Spleen (tissue), 7 donors: ENCODE results near the gene BRCC3.

Experiments used
- CTCF ChIP-seq, 11 experiments: fragments of 200-600 bp in 7 of 11; fragments of 450-650 bp in 4 of 11; sonication (generic) in 4 of 11; IDR thresholded peaks in 8 of 11; conservative IDR thresholded peaks in 3 of 11; 1 replicate in 7 of 11; 2 replicates in 4 of 11; pipeline versions ENCODE4 v1.4.0 to v1.8.0; 2016 to 2021; ENCODE audit warnings: antibody characterized with exemption in 11 of 11, inconsistent platforms in 4 of 11, mild to moderate bottlenecking in 1 of 11
- POLR2A ChIP-seq, 3 donors: fragments of 450-650 bp; IDR thresholded peaks; one replicate each; pipeline ENCODE4 v1.5.1; 2017; ENCODE audit warnings: antibody characterized with exemption in 3 of 3, mild to moderate bottlenecking in 1 of 3
- donor health status: DM: no; HTN: no; CAD: no; lungs with moderate emphysema.
- donor health status: DM: no; HTN: no; CAD: no.
- donor health status: DM: no; HTN: no; CAD: no.

- no peak for TF ChIP-seq CTCF (IDR thresholded peaks at IDR 0.05 in 8 of 11, conservative IDR thresholded peaks at IDR 0.05 in 3 of 11)
- no peak for TF ChIP-seq POLR2A (IDR thresholded peaks at IDR 0.05)
Measured at GRCh38 chrX:155143959-155144548, 72.7 kb downstream of the BRCC3 start.
